Right atrium auricular region (tissue), 2 donors: ENCODE data around the gene GMDS. TPM values are rescaled to one million over a fixed set of nuclear protein-coding genes. Genes with fewer than 3 reads are reported as not detected.

Source experiments
- DNase-seq: peaks from one replicate; pipeline ENCODE4 v3.0.0-alpha.2; 2019; ENCODE audit warnings: low spot score
- H3K27ac ChIP-seq, 2 donors: fragments of 200-600 bp; sonication (generic); 1 replicate in 1 of 2; 2 replicates in 1 of 2; pipeline ENCODE4 v1.5.1; 2016 to 2019
- H3K27me3 ChIP-seq, 2 donors: fragments of 200-600 bp; sonication (generic); one replicate each; pipeline versions ENCODE4 v1.5.1 to v1.6.0; 2017 to 2019
- H3K36me3 ChIP-seq: fragments of 200-600 bp; sonication (generic); one replicate; pipeline ENCODE4 v1.5.1; 2016
- H3K4me1 ChIP-seq, 2 donors: fragments of 200-600 bp; sonication (generic); one replicate each; pipeline versions ENCODE4 v1.5.1 to v1.6.0; 2017 to 2019
- H3K4me3 ChIP-seq, 2 donors: fragments of 200-600 bp; sonication (generic); 1 replicate in 1 of 2; 2 replicates in 1 of 2; pipeline ENCODE4 v1.5.1; 2017 to 2019; ENCODE audit warnings: mild to moderate bottlenecking in 1 of 2, moderate library complexity in 1 of 2
- H3K9me3 ChIP-seq, 2 donors: fragments of 200-600 bp; sonication (generic); one replicate each; pipeline ENCODE4 v1.5.1; 2019
- total RNA-seq, 2 donors: library from RNA; depleted of rRNA; stranded (reverse); fragments of >200 nt; gene quantifications; one replicate each; pipeline ENCODE4 v1.1.0, GENCODE V29; 2016
- TF ChIP-seq, protein P1 (sequence below), 2 donors: fragments of 200-600 bp; sonication (generic); IDR thresholded peaks; one replicate each; pipeline ENCODE4 v1.5.1; 2019; ENCODE audit warnings: antibody characterized with exemption in 2 of 2

The GMDS gene
- total RNA-seq, 2 donors from 2014 or later = 11.1 to 11.8 TPM

DNA sequence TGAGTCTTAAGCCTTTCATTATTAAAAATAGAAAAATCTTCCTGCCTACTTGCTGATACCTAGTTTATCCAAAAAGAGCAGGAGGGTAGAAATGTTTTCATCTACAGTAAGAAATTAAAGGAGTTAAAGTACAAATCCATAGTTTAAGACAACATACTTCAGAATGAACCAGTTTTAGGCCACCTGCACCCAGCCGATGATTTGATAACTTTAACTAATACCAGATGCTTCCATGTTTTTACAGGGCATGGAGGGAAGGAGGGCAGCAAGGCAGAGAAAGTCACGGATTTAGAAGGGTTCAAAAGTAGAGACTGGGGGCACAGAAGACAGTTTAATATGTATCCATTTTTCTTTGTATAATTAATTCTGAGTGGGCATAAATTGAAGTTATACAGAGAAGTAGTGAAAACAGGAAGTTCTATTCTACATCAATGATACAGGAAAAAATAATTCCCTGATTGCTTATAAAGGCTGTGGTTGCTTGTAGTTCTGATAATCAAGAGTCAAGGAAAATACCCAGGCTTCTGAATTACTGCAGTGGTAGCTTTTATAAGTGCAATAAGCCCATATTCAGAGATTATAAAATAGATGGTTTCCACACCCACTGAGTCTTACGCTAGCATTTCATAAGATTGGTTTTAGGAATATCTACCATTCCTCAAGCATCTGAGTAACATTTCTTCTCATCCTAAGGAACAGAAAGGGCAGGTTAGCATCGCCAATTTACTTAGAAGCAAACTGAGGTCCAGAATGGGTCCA lies 72.0 kb downstream of the GMDS start:
- TF ChIP-seq, protein P1, sequence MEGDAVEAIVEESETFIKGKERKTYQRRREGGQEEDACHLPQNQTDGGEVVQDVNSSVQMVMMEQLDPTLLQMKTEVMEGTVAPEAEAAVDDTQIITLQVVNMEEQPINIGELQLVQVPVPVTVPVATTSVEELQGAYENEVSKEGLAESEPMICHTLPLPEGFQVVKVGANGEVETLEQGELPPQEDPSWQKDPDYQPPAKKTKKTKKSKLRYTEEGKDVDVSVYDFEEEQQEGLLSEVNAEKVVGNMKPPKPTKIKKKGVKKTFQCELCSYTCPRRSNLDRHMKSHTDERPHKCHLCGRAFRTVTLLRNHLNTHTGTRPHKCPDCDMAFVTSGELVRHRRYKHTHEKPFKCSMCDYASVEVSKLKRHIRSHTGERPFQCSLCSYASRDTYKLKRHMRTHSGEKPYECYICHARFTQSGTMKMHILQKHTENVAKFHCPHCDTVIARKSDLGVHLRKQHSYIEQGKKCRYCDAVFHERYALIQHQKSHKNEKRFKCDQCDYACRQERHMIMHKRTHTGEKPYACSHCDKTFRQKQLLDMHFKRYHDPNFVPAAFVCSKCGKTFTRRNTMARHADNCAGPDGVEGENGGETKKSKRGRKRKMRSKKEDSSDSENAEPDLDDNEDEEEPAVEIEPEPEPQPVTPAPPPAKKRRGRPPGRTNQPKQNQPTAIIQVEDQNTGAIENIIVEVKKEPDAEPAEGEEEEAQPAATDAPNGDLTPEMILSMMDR (IDR thresholded peaks at IDR 0.05) = no peak
- Histone ChIP-seq H3K27me3 (no peaks in the 10 kb centered on the region), H3K36me3 (no peaks in the 10 kb centered on the region), H3K4me3 (no peak overlapping the region), H3K4me1 (no peaks in the 10 kb centered on the region), H3K9me3 (peaks cover 0 to 5% of the 10 kb centered on the region in 2 donors), H3K27ac (no peak overlapping the region)
- DNase-seq = no peak

DNA sequence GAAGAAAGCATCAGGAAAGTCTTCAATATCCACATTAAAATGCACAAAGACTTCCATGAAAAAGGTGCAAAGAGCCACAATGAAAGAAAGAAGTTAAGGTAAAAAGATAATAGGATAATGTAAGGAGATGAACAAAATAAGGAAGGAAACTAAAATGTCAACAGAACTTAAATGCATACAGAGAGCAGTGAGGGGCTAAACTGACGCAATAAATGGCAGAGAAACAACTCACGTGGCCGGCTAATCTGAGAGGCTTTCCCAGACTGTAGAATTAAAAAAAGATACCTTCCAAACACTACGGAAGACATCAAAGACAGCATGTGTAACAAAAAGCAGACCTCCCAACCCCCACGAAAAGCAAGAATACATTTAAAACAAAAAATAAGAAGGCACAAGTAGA lies 73.7 kb downstream of the GMDS start:
- Histone ChIP-seq H3K36me3 (no peaks in the 10 kb centered on the region), H3K27ac (no peak overlapping the region), H3K9me3 (no peaks in the 10 kb centered on the region), H3K27me3 (no peaks in the 10 kb centered on the region), H3K4me3 (no peak overlapping the region), H3K4me1 (no peaks in the 10 kb centered on the region)
- no peak for DNase-seq
- TF ChIP-seq, protein P1 (IDR thresholded peaks at IDR 0.05) = no peak

DNA sequence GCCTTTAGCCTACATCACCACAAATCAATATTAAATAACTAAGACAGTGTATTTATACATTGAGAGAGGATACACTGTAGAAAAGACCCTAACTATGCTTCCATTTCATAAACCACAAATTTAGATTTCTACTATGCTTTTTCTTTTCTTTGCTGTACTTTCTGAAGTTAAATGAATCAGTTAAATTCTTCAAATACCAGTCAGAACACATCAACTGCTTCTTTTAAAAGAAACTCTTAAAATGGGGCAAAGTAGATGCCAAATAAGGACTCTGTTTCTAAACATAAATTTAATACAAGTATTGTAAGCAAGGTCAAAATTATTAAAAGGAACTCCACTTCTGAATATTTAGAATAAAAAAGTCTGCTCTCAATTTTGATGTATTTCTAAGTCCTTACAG lies 76.9 kb downstream of the GMDS start:
- Histone ChIP-seq H3K9me3 (no peaks in the 10 kb centered on the region), H3K4me1 (no peaks in the 10 kb centered on the region), H3K27me3 (no peaks in the 10 kb centered on the region), H3K4me3 (no peak overlapping the region), H3K27ac (no peak overlapping the region), H3K36me3 (no peaks in the 10 kb centered on the region)
- TF ChIP-seq, protein P1 (IDR thresholded peaks at IDR 0.05) = no peak
- no peak for DNase-seq

DNA sequence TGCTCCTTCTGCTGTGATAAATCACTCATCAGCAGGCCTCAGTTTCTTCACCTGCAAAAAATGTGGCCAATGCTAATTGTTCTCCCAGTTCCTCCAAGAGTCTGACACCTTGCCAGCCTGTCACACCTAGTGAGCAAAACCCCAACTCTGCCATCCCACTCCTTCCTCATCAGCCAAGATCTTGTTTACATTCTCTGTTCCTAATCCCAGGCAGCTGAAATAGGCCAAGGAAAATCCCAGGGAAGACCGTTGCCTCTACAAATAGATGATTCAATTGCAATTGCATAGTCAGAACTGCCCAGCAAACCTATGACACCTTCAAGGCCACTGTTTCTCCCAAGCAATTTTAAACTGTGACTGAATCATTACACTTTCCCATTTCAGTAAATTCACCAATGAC lies 78.7 kb downstream of the GMDS start:
- H3K4me1 ChIP-seq = peaks cover 0 to 10% of the 10 kb centered on the region in 2 donors
- no peak overlapping the region for H3K27ac ChIP-seq
- H3K4me3 ChIP-seq = no peak overlapping the region
- TF ChIP-seq, protein P1 (IDR thresholded peaks at IDR 0.05) = no peak
- DNase-seq = no peak
- H3K36me3 ChIP-seq = no peaks in the 10 kb centered on the region
- H3K27me3 ChIP-seq = no peaks in the 10 kb centered on the region
- no peaks in the 10 kb centered on the region for H3K9me3 ChIP-seq

DNA sequence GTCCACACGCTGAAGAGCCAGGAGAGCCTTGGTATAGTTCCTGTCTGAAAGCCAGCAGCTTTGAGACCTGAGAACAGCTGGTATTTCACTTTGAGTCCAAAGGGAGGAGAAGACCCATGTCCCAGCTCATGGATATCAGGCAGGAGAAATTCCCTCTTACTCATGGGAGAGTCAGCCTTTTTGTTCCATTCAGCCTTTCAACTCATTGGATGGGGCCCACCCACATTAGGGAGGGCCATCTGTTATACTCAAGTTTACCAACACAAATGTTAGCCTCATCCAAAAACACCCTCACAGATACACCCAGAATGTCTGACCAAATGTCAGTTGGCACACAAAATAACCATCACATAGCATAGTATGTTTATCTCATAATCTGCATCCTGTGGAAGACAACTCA lies 80.1 kb downstream of the GMDS start:
- TF ChIP-seq, protein P1 (IDR thresholded peaks at IDR 0.05) = no peak
- no peaks in the 10 kb centered on the region for H3K27me3 ChIP-seq
- no peak overlapping the region for H3K27ac ChIP-seq
- H3K36me3 ChIP-seq = no peaks in the 10 kb centered on the region
- H3K4me1 ChIP-seq = peaks cover 0 to 15% of the 10 kb centered on the region in 2 donors
- no peak overlapping the region for H3K4me3 ChIP-seq
- no peaks in the 10 kb centered on the region for H3K9me3 ChIP-seq
- DNase-seq = no peak

DNA sequence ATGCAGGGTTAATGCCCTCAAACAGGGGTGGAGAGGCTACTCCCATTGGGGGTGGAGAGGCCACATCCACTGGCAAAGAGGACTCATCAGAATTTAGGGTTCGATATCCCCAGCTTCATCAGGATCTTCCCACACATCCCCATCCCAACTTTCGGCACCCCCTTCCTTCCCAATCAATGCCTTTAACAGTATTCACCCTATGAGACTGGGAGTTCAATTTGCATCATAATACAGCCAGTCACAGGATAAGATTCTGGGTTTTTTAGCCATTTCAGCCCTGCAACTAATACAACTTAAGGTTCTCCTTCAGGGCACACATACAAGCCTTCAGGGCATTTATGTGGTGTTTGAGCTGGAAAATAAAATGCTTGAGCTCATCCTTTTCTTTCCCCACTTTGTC lies 80.9 kb downstream of the GMDS start:
- H3K4me3 ChIP-seq = no peak overlapping the region
- H3K9me3 ChIP-seq = no peaks in the 10 kb centered on the region
- TF ChIP-seq, protein P1 (IDR thresholded peaks at IDR 0.05) = no peak
- H3K27me3 ChIP-seq = no peaks in the 10 kb centered on the region
- H3K4me1 ChIP-seq = peaks cover 0 to 15% of the 10 kb centered on the region in 2 donors
- no peaks in the 10 kb centered on the region for H3K36me3 ChIP-seq
- no peak overlapping the region for H3K27ac ChIP-seq
- no peak for DNase-seq
